ENCODE measurements around the gene RNF11.

The RNF11 gene

GRCh38 chr1:51316846-51317120 is 80.7 kb downstream of the RNF11 start:
- DNase-seq, result no peak

- DNase-seq, result no peak
Measured at GRCh38 chr1:51317798-51318197, 81.7 kb downstream of the RNF11 start.

GRCh38 chr1:51320967-51321923 is 85.2 kb downstream of the RNF11 start:
- no peak for DNase-seq

GRCh38 chr1:51321924-51322280 is 85.8 kb downstream of the RNF11 start:
- no peak for DNase-seq

GRCh38 chr1:51322417-51323101 is 86.5 kb downstream of the RNF11 start:
- no peak for DNase-seq

Data from femur (tissue), 1 donor.